NCI-H774 (cell line): ENCODE results near the gene AKIRIN2.
A peak's percentile ranks its signal among the peaks of the same experiment; 100 is the strongest.
"Not testable (repeated sequence)": the region's sequence is repeated elsewhere in the genome, so short reads cannot be mapped to it uniquely, and the experiment has no call there.

Source experiments
- DNase-seq: peaks from one replicate; lab custom pipeline; 2025; lab: John Stamatoyannopoulos, UW

Gene AKIRIN2

GRCh38 chr6:87687893-87688292 lies 14.1 kb downstream of the AKIRIN2 start:
- DNase-seq = not testable (repeated sequence)

- no peak for DNase-seq
Observed at GRCh38 chr6:87687296-87687695, 14.7 kb downstream of the AKIRIN2 start.

DNA sequence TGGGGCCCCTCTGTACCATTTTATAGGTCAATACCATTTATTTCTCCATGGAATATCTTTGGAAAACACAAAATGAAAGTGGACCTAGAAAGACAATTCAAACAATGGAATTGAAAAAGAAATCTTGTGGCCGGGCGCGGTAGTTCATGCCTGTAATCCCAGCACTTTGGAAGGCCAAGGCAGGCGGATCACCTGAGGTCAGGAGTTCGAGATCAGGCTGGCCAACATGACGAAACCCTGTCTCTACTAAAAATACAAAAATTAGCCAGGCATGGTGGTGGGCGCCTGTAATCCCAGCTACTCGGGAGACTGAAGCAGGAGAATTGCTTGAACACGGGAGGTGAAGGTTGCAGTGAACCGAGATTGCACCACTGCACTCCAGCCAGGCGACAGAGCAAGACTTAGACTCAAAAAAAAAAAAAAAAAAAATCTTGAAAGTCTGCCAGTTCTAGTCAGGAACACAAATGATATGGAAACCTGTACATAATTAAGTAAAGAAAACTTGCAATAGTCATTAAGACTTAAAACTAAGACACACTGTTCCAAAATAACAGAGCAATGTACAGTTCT lies 15.3 kb downstream of the AKIRIN2 start:
- not testable (repeated sequence) for DNase-seq

DNA sequence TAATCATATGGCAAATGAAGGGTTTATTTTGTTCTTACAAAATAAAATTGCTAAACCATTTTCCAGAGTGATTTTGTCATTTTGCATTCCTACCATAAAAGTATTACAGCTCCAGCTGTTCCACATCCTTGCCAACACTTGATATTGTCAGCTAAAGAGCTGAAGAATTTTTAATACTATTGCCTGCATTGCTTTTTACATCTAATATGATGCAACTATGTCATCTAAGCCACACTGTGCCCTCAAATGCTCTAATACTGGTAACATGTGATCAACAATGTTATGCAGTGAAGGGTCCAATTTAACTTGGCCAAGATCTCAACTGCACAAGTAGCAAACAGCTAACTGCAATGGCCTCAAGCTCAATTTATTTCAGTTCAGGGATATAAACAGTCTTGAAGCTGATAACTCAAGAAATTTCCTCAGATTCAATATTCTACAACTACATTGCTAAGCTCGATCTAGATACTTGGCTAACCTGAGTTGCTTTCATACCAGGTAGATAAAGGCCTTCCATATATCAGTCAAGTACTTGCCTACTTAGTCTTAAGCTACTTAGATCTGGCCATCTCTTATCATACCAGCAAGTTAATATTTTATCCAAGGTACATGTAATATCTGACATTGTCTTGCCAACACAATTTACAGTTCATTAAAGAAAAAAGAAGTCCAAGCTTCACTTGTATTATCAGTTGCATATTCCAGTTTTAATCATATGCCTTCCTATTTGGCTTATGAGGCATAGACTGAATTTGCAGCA lies 17.0 kb downstream of the AKIRIN2 start:
- no peak for DNase-seq

DNA sequence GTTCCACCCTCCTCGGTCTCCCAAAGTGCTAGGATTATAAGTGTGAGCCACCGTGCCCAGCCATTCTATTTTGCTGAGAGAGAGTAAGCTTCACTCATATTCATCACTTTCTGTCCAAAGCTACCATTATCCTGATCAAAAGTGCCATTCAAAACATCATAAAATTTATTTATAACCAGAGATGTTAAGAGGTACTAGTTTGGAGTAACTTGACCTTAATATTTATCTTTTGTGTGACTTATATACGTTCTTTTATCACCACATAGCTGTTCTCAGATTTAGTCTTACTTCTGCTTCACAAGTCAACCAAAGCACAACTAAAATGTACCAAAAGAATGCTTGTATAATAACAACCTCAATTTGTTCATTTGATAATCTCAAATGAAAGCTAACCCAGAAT lies 18.1 kb downstream of the AKIRIN2 start:
- no peak for DNase-seq

- DNase-seq = no peak
Observed at GRCh38 chr6:87682310-87682709, 19.7 kb downstream of the AKIRIN2 start.

GRCh38 chr6:87675004-87675681 lies 26.9 kb downstream of the AKIRIN2 start:
- DNase-seq = peak; percentile 65

- no peak for DNase-seq
Observed at GRCh38 chr6:87674290-87674689, 27.7 kb downstream of the AKIRIN2 start.

GRCh38 chr6:87673237-87673636 lies 28.8 kb downstream of the AKIRIN2 start:
- no peak for DNase-seq

- no peak for DNase-seq
Observed at GRCh38 chr6:87672641-87673040, 29.4 kb downstream of the AKIRIN2 start.

- no peak for DNase-seq
Observed at GRCh38 chr6:87671555-87672029, 30.4 kb downstream of the AKIRIN2 start.

DNA sequence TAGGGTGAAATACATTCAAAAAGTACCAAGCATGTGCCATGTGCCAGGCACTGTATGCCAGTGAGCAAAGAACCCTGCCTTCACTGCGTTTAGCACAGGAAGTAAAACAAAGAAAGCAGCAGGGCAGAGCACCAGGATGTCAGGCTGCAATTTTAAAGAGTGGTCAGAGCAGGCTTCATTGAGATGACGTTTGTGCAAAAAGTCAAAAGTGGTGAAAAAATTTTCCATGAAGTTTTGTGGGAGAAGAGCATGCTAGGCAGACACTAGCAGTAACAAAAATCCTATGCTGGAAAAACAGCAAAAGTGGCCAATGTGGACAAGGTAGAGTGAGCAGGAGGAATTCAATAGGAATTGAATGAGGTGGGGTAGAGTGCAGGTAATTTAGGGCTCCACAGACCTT lies 31.3 kb downstream of the AKIRIN2 start:
- no peak for DNase-seq

DNA sequence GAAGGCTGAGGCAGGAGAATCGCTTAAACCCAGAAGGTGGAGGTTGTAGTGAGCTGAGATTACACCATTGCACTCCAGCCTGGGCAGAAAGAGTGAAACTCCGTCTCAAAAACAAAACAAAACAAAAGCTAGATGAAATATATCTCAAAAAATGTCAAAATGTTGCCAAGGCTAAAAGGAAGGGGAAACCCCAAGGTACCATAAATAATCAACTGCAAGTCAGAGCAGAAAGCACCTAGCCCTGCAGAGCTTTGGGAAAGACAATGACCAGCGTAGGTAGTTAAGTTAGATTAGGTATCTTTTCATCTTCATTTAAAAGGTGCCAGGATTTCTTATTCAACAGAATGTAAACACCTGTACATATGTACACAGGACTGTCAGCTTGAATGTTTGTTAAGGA lies 33.0 kb downstream of the AKIRIN2 start:
- DNase-seq = no peak

- DNase-seq = no peak
Observed at GRCh38 chr6:87668013-87668412, 34.0 kb downstream of the AKIRIN2 start.

- DNase-seq = no peak
Observed at GRCh38 chr6:87667032-87667431, 35.0 kb downstream of the AKIRIN2 start.

DNA sequence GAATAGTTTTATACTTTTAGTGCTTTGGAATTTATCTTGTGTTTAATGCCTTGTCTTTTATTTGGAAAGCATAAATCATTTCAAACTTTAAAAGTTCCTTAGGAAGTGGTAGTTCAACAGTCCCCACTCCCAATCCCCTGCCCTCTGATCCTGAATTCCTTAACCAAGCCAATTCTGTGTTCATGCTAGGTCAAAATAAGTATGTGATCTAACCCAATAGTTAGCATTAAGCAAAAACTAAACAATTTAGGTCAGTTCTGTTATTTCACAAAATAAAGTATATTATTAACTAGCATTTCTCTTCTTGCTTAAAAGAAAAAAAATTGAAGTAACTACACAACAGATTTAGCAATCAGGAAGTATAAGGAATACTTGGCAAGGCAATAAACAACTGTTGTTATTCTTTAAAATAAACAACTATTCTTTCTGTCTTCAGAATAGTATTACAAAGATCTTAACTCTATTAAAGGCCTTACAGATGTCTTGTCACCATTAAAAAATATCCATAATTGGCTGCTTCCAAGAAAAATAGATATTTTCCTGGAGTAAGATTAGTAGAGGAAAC lies 37.0 kb downstream of the AKIRIN2 start:
- DNase-seq = no peak

- no peak for DNase-seq
Observed at GRCh38 chr6:87663434-87663833, 38.6 kb downstream of the AKIRIN2 start.

GRCh38 chr6:87661503-87661902 lies 40.5 kb downstream of the AKIRIN2 start:
- DNase-seq = no peak

- DNase-seq = no peak
Observed at GRCh38 chr6:87661016-87661415, 41.0 kb downstream of the AKIRIN2 start.

DNA sequence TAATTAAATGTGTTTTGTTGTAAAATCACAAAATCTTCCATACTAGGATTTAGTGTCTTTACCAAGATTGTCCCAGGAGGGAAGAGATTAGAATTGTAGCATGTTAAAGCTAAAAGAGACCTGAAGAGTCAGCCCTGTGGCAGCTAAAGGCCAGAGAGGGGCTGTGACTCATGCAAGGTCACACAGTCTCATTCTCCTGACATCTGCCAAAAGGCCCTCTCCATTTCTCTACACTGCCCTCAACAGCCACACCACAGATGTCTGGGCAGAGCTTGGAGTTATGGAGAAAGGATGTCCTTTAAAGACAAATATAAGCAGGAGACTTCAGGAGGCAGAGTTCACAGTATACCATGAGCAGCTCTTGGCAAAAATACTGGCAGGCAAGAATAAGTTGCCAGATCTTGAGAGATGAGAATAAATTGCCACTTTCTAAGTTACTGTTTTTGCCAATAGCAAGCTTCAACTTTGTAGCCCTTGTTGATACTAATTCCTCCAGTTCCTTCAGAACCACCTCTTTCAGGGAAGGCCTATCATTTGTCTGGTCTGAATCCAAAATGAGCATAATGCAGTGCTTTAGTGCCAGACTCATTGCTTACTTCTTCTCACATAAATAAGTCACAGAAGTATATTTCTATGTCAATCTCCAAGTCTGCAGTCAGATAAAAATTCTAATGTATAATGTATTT lies 41.7 kb downstream of the AKIRIN2 start:
- DNase-seq = no peak

- no peak for DNase-seq
Observed at GRCh38 chr6:87658516-87658915, 43.5 kb downstream of the AKIRIN2 start.

- no peak for DNase-seq
Observed at GRCh38 chr6:87656857-87657256, 45.2 kb downstream of the AKIRIN2 start.
